GM23338 (cell line): ENCODE data around the gene SLC22A17. TPM values are rescaled to one million over a fixed set of nuclear protein-coding genes. Genes with fewer than 3 reads are reported as not detected.

ENCODE experiments used
- ATAC-seq: fragments of 200-7000 bp; cut with Tn5 transposase; 3 replicates; pipeline ENCODE4 v1.9.1; 2020
- DNase-seq: peaks from one replicate; pipeline ENCODE4 v3.0.0-alpha.2; 2015; ENCODE audit warnings: low spot score
- H2AFZ ChIP-seq: fragments of 200-600 bp; sonication (generic); 2 replicates; pipeline ENCODE4 v1.8.0; 2016; ENCODE audit warnings: antibody characterized with exemption, mild to moderate bottlenecking, moderate library complexity
- H3F3A ChIP-seq: fragments of 200-600 bp; sonication (generic); replicated peaks from 2 replicates; pipeline ENCODE4 v1.8.0; 2017; ENCODE audit warnings: antibody characterized with exemption, mixed run types, low read depth
- H3K27ac ChIP-seq: fragments of 200-600 bp; sonication (generic); 2 replicates; pipeline ENCODE4 v1.6.1; 2016; ENCODE audit warnings: low read depth
- H3K27me3 ChIP-seq: fragments of 200-600 bp; sonication (generic); 2 replicates; pipeline ENCODE4 v1.8.0; 2016; ENCODE audit warnings: mild to moderate bottlenecking, mixed run types, moderate library complexity; ENCODE audit not compliant: insufficient read depth
- H3K36me3 ChIP-seq: fragments of 200-600 bp; sonication (generic); 2 replicates; pipeline ENCODE4 v1.8.0; 2016; ENCODE audit warnings: mild to moderate bottlenecking; ENCODE audit not compliant: insufficient read depth
- H3K4me1 ChIP-seq: fragments of 200-600 bp; sonication (generic); 2 replicates; pipeline ENCODE4 v1.8.0; 2016; ENCODE audit warnings: mild to moderate bottlenecking, moderate library complexity; ENCODE audit not compliant: insufficient read depth
- H3K4me2 ChIP-seq: fragments of 200-600 bp; sonication (generic); 2 replicates; pipeline ENCODE4 v1.7.1; 2017; ENCODE audit warnings: mixed run types
- H3K4me3 ChIP-seq: fragments of 200-600 bp; sonication (generic); 2 replicates; pipeline ENCODE4 v1.6.1; 2016; ENCODE audit warnings: mixed run types
- H3K79me2 ChIP-seq: fragments of 200-600 bp; sonication (generic); replicated peaks from 2 replicates; pipeline ENCODE4 v1.8.0; 2017; ENCODE audit warnings: mild to moderate bottlenecking; ENCODE audit not compliant: insufficient read depth
- H3K9me2 ChIP-seq: fragments of 200-600 bp; sonication (generic); 2 replicates; pipeline ENCODE4 v1.8.0; 2017; ENCODE audit not compliant: insufficient read depth
- H4K20me1 ChIP-seq: fragments of 200-600 bp; sonication (generic); replicated peaks from 2 replicates; pipeline ENCODE4 v1.8.0; 2017; ENCODE audit warnings: mild to moderate bottlenecking; ENCODE audit not compliant: insufficient read depth
- H3K27ac Mint-ChIP-seq: 2 replicates; pipeline ENCODE4 v1.8.0; 2020; ENCODE audit warnings: inconsistent platforms, mild to moderate bottlenecking, moderate library complexity, mixed read lengths
- H3K27me3 Mint-ChIP-seq: 3 replicates; pipeline ENCODE4 v1.8.0; 2022; ENCODE audit warnings: low read depth, mild to moderate bottlenecking, moderate library complexity, mixed read lengths, inconsistent platforms; ENCODE audit not compliant: insufficient read depth, poor library complexity
- H3K36me3 Mint-ChIP-seq: 3 replicates; pipeline ENCODE4 v1.8.0; 2021; ENCODE audit warnings: low read depth, mild to moderate bottlenecking, inconsistent platforms, moderate library complexity, mixed read lengths
- H3K4me1 Mint-ChIP-seq: 3 replicates; pipeline ENCODE4 v1.8.0; 2020; ENCODE audit warnings: mild to moderate bottlenecking, inconsistent platforms, mixed read lengths
- H3K4me3 Mint-ChIP-seq: 3 replicates; pipeline ENCODE4 v1.8.0; 2021; ENCODE audit warnings: moderate library complexity, mild to moderate bottlenecking, inconsistent platforms, mixed read lengths
- H3K9me3 Mint-ChIP-seq: 3 replicates; pipeline ENCODE4 v1.8.0; 2020; ENCODE audit warnings: moderate library complexity, mild to moderate bottlenecking, inconsistent platforms, mixed read lengths
- CREB1 ChIP-seq: fragments of 250-450 bp; sonication (Bioruptor Pico); IDR thresholded peaks from 2 replicates; pipeline ENCODE4 v1.5.0; 2020; ENCODE audit warnings: low read depth, mild to moderate bottlenecking, moderate library complexity
- CTCF ChIP-seq, 2 experiments: fragments of 200-600 bp in 1 of 2; sonication (generic) in 1 of 2; conservative IDR thresholded peaks; 2 replicates each; pipeline versions ENCODE4 v1.5.1 to v1.6.1; 2016 to 2017; ENCODE audit warnings: antibody characterized with exemption in 2 of 2, low read depth in 2 of 2, mild to moderate bottlenecking in 2 of 2, moderate library complexity in 1 of 2
- EZH2phosphoT487 ChIP-seq: fragments of 200-600 bp; sonication (generic); IDR thresholded peaks from one replicate; pipeline ENCODE4 v1.8.1; 2018; ENCODE audit warnings: antibody characterized with exemption; ENCODE audit not compliant: unreplicated experiment
- JUNB ChIP-seq: IDR thresholded peaks from one replicate; pipeline ENCODE4 v1.6.1; 2016; ENCODE audit warnings: antibody characterized with exemption; ENCODE audit not compliant: unreplicated experiment
- NANOG ChIP-seq: IDR thresholded peaks from 2 replicates; pipeline ENCODE4 v1.6.1; 2016; ENCODE audit warnings: antibody characterized with exemption, borderline replicate concordance
- POLR2AphosphoS5 ChIP-seq: IDR thresholded peaks from 2 replicates; pipeline ENCODE4 v1.6.1; 2016; ENCODE audit warnings: antibody characterized with exemption, low read depth
- STAT1 ChIP-seq: IDR thresholded peaks from one replicate; pipeline ENCODE4 v1.6.1; 2016; ENCODE audit warnings: antibody characterized with exemption; ENCODE audit not compliant: unreplicated experiment
- ZNF331 ChIP-seq: fragments of 250-450 bp; sonication (Bioruptor Pico); IDR thresholded peaks from 2 replicates; pipeline ENCODE4 v1.5.0; 2020; ENCODE audit warnings: low read depth, mild to moderate bottlenecking, moderate library complexity
- ZNF462 ChIP-seq: fragments of 250-450 bp; sonication (Bioruptor Pico); IDR thresholded peaks from 2 replicates; pipeline ENCODE4 v1.5.0; 2020; ENCODE audit warnings: mild to moderate bottlenecking, moderate library complexity
- polyA plus RNA-seq: library from polyadenylated mRNA; unstranded; fragments of >200 nt; fragmentation: Nextera tagmentation; extraction: Ambion mirVana; gene quantifications from 2 replicates; pipeline ENCODE4 v1.2.1, GENCODE V29; 2016
- total RNA-seq: library from RNA; depleted of rRNA; stranded (reverse); fragments of >200 nt; shearing (Covaris generic); gene quantifications from 2 replicates; pipeline ENCODE4 v1.2.3, GENCODE V29; 2014

The SLC22A17 gene
- total and polyA plus RNA-seq, 2 experiments from 2014 or later: 28.6 to 56.6 TPM

GRCh38 chr14:23319746-23320583, 32.7 kb downstream of the SLC22A17 start (continued):
- TF ChIP-seq CTCF (conservative IDR thresholded peaks at IDR 0.05; ENCODE audit: low read depth in 2 of 2) (no peak), ZNF331 (CRISPR knock-in tag) (no peak), ZNF462 (no peak), POLR2AphosphoS5 (no peak), CREB1 (CRISPR knock-in tag) (no peak)

- Histone ChIP-seq H3K79me2 (no peaks in the 10 kb centered on the region), H3K9me2 (peaks cover 7% of the 10 kb centered on the region; the same call in 1 of the 2 replicates), H3K4me2 (no peak overlapping the region), H3F3A (peaks cover 11% of the 10 kb centered on the region; the same call in 1 of the 2 replicates), H3K4me3 (no peak overlapping the region), H3K4me1 (peaks cover 4% of the 10 kb centered on the region; the same call in 1 of the 2 replicates), H4K20me1 (no peaks in the 10 kb centered on the region; the same call in 1 of the 2 replicates), H3K27ac (no peak overlapping the region), H3K27me3 (no peaks in the 10 kb centered on the region), H2AFZ (no peak overlapping the region), H3K36me3 (no peaks in the 10 kb centered on the region)
- Mint-ChIP-seq H3K4me3 (no peak overlapping the region), H3K27me3 (peaks cover 7% of the 10 kb centered on the region), H3K4me1 (peaks cover 14% of the 10 kb centered on the region), H3K9me3 (no peaks in the 10 kb centered on the region), H3K36me3 (0 out of 3 replicates have a peak, but pooled peaks cover 4% of the 10 kb centered on the region), H3K27ac (no peak overlapping the region)
- ATAC-seq: no peak
- no peak for DNase-seq
- TF ChIP-seq STAT1 (no peak), EZH2phosphoT487 (no peak), JUNB (no peak), ZNF331 (CRISPR knock-in tag) (no peak), NANOG (no peak)
Measured at GRCh38 chr14:23316300-23316699, 36.4 kb downstream of the SLC22A17 start.
